Colonic mucosa (tissue), 4 donors: Measurements from ENCODE around the gene ISLR. TPM values are rescaled to one million over a fixed set of nuclear protein-coding genes. Genes with fewer than 3 reads are reported as not detected.

Source experiments
- DNase-seq: peaks from one replicate; pipeline ENCODE4 v3.0.0-alpha.2; 2020
- H3K27ac ChIP-seq: fragments of 200-600 bp; one replicate; pipeline ENCODE4 v1.8.0; 2021
- H3K27me3 ChIP-seq: fragments of 200-600 bp; one replicate; pipeline ENCODE4 v1.8.0; 2021
- H3K36me3 ChIP-seq: fragments of 200-600 bp; one replicate; pipeline ENCODE4 v1.8.0; 2021
- H3K4me1 ChIP-seq: fragments of 200-600 bp; one replicate; pipeline ENCODE4 v1.8.0; 2021; ENCODE audit warnings: mild to moderate bottlenecking
- H3K4me3 ChIP-seq: fragments of 200-600 bp; one replicate; pipeline ENCODE4 v1.8.0; 2021
- H3K9ac ChIP-seq, 2 donors: one replicate each; pipeline ENCODE4 v1.7.0; 2013; ENCODE audit warnings: control low read depth in 2 of 2, low read depth in 2 of 2, low read length in 2 of 2
- H3K9me3 ChIP-seq: fragments of 200-600 bp; one replicate; pipeline ENCODE4 v1.8.0; 2021
- intact Hi-C: fragments of 100-400 bp; cut with DNase I; formaldehyde crosslinking; loops from one replicate; pipeline ENCODE4 v1.14.1; 2022
- total RNA-seq, 2 donors: library from RNA; stranded (reverse); fragmentation: NEBNext Ultra II Directional in 1 of 2; extraction: Animal tissue kit (Norgen Biotek cat#: 25700) in 1 of 2; gene quantifications; one replicate each; pipeline ENCODE4 v1.2.1, GENCODE V29; 2021
- TF ChIP-seq, protein P1 (sequence below): fragments of 200-600 bp; IDR thresholded peaks from one replicate; pipeline ENCODE4 v1.8.0; 2022; ENCODE audit warnings: antibody characterized with exemption, mild to moderate bottlenecking
- donor health status: healthy.
- donor health status: DM: no; HTN: no; CAD: no.
- donor health status: DM: no; HTN: no; CAD: no.

ISLR gene
- total RNA-seq, 2 donors from 2014 or later = 3.6 to 8.5 TPM

DNA sequence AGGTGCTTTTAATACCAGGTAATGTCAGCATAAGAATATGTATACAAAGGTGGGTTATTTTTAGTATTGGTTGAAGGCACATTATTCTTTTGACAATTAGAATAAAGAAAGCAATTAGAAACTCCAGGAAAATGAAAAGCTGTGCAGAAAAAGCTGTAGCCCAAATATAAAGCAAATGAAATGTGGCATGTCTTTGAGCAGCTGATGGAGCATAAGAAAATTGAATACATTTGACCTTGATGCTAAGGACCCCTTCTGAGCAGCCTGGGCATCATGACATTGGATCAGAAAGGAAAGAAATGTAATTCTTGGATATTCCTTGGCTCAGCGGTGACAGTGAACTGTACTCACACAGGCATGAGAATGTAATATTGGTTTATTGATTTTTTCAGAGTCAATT, 8.0 kb upstream of the ISLR start:
- Histone ChIP-seq H3K4me3 (no peak overlapping the region), H3K9ac (no peak overlapping the region), H3K27ac (no peak overlapping the region), H3K4me1 (no peaks in the 10 kb centered on the region), H3K36me3 (no peaks in the 10 kb centered on the region), H3K9me3 (no peaks in the 10 kb centered on the region), H3K27me3 (no peaks in the 10 kb centered on the region)
- intact Hi-C loops = no loop called here
- no peak for DNase-seq
- TF ChIP-seq, protein P1, sequence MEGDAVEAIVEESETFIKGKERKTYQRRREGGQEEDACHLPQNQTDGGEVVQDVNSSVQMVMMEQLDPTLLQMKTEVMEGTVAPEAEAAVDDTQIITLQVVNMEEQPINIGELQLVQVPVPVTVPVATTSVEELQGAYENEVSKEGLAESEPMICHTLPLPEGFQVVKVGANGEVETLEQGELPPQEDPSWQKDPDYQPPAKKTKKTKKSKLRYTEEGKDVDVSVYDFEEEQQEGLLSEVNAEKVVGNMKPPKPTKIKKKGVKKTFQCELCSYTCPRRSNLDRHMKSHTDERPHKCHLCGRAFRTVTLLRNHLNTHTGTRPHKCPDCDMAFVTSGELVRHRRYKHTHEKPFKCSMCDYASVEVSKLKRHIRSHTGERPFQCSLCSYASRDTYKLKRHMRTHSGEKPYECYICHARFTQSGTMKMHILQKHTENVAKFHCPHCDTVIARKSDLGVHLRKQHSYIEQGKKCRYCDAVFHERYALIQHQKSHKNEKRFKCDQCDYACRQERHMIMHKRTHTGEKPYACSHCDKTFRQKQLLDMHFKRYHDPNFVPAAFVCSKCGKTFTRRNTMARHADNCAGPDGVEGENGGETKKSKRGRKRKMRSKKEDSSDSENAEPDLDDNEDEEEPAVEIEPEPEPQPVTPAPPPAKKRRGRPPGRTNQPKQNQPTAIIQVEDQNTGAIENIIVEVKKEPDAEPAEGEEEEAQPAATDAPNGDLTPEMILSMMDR = no peak

DNA sequence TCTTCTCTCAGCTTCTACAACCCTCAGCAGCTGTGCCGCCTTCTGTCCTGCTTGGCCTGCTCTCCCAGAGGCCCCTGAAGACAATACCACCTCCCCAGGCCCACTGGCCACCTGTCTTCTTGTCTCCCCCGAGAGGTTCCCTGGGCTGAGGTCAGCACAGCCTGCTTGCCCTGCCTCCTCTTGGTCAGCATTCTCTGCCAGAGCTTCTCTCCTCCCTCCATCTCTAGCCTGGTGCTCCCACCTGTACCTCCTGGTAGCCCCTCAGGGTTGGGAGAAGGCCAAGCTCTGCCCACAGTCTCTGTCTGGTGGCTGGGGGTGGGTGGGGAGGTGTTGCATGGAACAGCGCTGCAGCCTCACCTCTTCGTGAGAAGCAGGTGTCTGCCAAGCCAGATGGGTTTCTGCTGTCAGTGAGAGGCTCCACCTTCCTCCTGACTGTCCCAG, 5.6 kb upstream of the ISLR start:
- Histone ChIP-seq H3K27ac (no peak overlapping the region), H3K4me1 (no peaks in the 10 kb centered on the region), H3K27me3 (no peaks in the 10 kb centered on the region), H3K36me3 (no peaks in the 10 kb centered on the region), H3K9me3 (no peaks in the 10 kb centered on the region), H3K9ac (no peak overlapping the region), H3K4me3 (no peak overlapping the region)
- TF ChIP-seq, protein P1 = no peak
- no peak for DNase-seq
- intact Hi-C loops = no loop called here

DNA sequence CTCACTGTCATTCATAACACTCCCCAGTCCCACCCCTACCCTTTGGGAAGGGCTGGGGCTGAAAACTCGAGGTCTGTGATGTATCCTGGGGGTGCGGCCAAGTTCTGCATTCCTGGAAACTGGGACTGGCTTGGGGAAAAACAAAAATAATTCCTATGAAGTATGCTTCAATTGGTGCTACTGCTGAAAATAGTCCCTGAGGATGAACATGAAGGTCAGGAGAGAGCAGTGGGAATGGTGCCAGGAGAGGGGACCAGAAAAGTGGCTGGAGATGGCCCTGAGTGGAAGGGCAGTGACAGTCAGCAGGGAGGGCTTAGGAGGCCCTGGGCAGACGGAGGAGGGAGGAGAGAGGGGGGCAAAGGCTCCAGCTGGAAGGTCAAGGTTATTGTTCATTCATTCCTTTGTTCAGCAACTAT, 4.8 kb upstream of the ISLR start:
- Histone ChIP-seq H3K9me3 (no peaks in the 10 kb centered on the region), H3K4me3 (no peak overlapping the region), H3K27me3 (no peaks in the 10 kb centered on the region), H3K27ac (no peak overlapping the region), H3K4me1 (no peaks in the 10 kb centered on the region), H3K36me3 (no peaks in the 10 kb centered on the region), H3K9ac (no peak overlapping the region)
- intact Hi-C loops = no loop called here
- DNase-seq = no peak
- TF ChIP-seq, protein P1 = no peak

DNA sequence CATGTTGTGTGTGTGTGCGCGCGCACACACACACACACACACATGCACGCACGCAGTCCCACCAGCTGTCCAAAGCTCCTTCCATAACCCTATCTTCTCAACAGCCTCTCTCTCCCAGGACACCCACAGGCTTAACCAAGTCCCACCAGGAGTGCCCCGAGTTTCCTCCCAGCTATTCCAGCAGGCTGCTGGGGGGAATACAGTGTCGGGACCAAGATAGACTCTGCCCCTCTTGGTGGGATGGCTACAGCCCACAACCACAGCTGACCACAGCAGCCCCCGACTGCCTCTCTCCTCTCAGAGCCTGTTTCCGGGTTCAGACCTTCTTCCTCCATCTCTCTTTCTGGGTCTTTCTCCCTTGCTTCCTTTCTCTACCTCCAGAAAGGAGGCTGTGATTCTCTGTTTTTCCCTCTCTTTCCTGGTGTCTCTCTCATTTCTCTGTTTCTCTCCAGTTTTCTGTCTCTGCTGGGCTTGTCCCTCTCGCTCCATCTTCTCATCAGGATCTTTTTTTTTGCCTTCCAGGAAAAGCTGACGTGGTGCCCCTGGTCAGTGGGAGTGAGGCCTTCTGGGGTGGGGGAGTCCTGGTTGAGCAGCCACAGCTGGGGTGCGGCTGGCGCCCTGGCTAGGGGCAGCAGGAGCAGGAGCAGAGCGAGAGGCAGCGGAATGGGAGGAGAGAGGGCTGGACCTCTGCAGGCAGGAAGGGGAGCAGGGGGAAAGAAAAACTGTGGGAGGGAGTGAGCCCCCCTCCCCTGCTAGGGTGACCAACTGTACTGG, 3.3 kb upstream of the ISLR start:
- H3K4me3 ChIP-seq = no peak overlapping the region
- H3K9ac ChIP-seq = no peak overlapping the region
- no peak overlapping the region for H3K27ac ChIP-seq
- no peaks in the 10 kb centered on the region for H3K27me3 ChIP-seq
- intact Hi-C loops = no loop called here
- no peaks in the 10 kb centered on the region for H3K36me3 ChIP-seq
- no peak for DNase-seq
- TF ChIP-seq, protein P1 = no peak
- no peaks in the 10 kb centered on the region for H3K4me1 ChIP-seq
- H3K9me3 ChIP-seq = no peaks in the 10 kb centered on the region

DNA sequence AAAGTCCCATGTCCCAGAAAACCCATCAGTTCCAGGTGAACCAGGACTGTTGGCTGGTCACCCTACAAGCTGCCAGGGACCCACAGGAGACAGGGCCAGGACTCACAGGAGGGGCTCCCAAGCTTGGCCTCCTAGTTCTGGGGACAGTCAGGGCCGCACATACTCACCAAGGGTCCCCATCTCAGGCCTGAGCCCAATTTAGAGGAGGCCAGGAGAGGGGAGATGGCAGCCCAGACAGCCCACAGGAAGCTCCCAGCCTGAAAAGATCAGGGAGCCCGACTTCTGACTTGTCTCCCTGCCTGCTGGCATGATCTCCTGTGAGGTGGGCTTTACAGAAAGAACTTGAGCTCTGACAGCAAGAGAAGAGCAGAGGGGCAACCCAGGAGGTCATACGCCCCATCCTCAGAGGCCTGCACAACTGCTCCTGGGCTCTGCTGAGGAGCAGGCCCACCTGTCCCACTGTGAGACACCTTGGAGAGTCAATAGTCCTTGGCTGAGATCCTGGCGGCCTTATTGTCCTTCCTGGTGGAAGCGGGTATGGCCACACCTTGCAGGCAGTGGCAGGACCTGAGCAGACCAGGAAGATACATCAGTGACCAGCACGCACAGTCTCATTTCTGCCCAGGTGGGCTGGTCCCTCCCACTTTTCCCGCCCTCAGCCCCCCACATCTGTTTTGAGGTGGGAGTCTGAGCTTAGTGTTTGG, 2.5 kb upstream of the ISLR start:
- Histone ChIP-seq H3K4me3 (no peak overlapping the region), H3K9ac (no peak overlapping the region), H3K27me3 (no peaks in the 10 kb centered on the region), H3K9me3 (no peaks in the 10 kb centered on the region), H3K36me3 (no peaks in the 10 kb centered on the region), H3K4me1 (no peaks in the 10 kb centered on the region), H3K27ac (no peak overlapping the region)
- no peak for DNase-seq
- intact Hi-C loops = no loop called here
- TF ChIP-seq, protein P1 = no peak
